CD8-positive, alpha-beta memory T cell (primary cell): Measurements from ENCODE around the gene CIT. TPM values are rescaled to one million over a fixed set of nuclear protein-coding genes. Genes with fewer than 3 reads are reported as not detected.
"Not testable (repeated sequence)": the region's sequence is repeated elsewhere in the genome, so short reads cannot be mapped to it uniquely, and the experiment has no call there.

Experiments used
- CTCF ChIA-PET: fragments of 350-600 bp; sonication (Branson Sonifier 250); formaldehyde crosslinking; loops from one replicate; lab custom pipeline; 2021; ENCODE audit warnings: antibody characterized with exemption; lab: Charles Lee
- POLR2A ChIA-PET: fragments of 350-600 bp; sonication (Branson Sonifier 250); formaldehyde crosslinking; loops from one replicate; lab custom pipeline; 2021; ENCODE audit warnings: antibody characterized with exemption; lab: Charles Lee
- DNase-seq, 5 donors: peaks; one replicate each; pipeline versions ENCODE4 v3.0.0 to v3.0.0-alpha.2; 2020 to 2022; ENCODE audit warnings: mixed read lengths in 1 of 5
- H3K27ac ChIP-seq: one replicate; pipeline ENCODE4 v1.7.0; 2013; ENCODE audit warnings: low read depth, mild to moderate bottlenecking, low read length, moderate library complexity
- H3K27me3 ChIP-seq: 2 replicates; pipeline ENCODE4 v1.7.0; 2013; ENCODE audit warnings: low read length, mild to moderate bottlenecking; ENCODE audit not compliant: insufficient read depth, poor library complexity, severe bottlenecking
- H3K36me3 ChIP-seq: 2 replicates; pipeline ENCODE4 v1.7.0; 2013; ENCODE audit warnings: mild to moderate bottlenecking, low read length, moderate library complexity; ENCODE audit not compliant: insufficient read depth
- H3K4me1 ChIP-seq: 2 replicates; pipeline ENCODE4 v1.7.0; 2013; ENCODE audit warnings: mild to moderate bottlenecking, low read length, moderate library complexity; ENCODE audit not compliant: insufficient read depth
- H3K4me3 ChIP-seq: 2 replicates; pipeline ENCODE4 v1.7.0; 2013; ENCODE audit warnings: mild to moderate bottlenecking, low read length
- H3K9me3 ChIP-seq: 2 replicates; pipeline ENCODE4 v1.7.0; 2013; ENCODE audit warnings: mild to moderate bottlenecking, low read length
- H3K27ac Mint-ChIP-seq, 8 donors: one replicate each; pipeline ENCODE4 v1.8.0; 2020 to 2021; ENCODE audit warnings: mixed read lengths in 8 of 8, mild to moderate bottlenecking in 6 of 8, inconsistent platforms in 3 of 8, moderate library complexity in 3 of 8
- H3K27me3 Mint-ChIP-seq, 2 donors: one replicate each; pipeline ENCODE4 v1.8.0; 2020 to 2021; ENCODE audit warnings: mixed read lengths in 2 of 2, mild to moderate bottlenecking in 1 of 2, moderate library complexity in 1 of 2
- H3K36me3 Mint-ChIP-seq, 3 donors: one replicate each; pipeline ENCODE4 v1.8.0; 2020 to 2021; ENCODE audit warnings: mixed read lengths in 3 of 3, inconsistent platforms in 1 of 3, mild to moderate bottlenecking in 1 of 3
- H3K4me1 Mint-ChIP-seq, 3 donors: one replicate each; pipeline ENCODE4 v1.8.0; 2020 to 2021; ENCODE audit warnings: mixed read lengths in 3 of 3, inconsistent platforms in 1 of 3, mild to moderate bottlenecking in 1 of 3
- H3K4me3 Mint-ChIP-seq, 7 donors: one replicate each; pipeline ENCODE4 v1.8.0; 2020 to 2021; ENCODE audit warnings: mixed read lengths in 7 of 7, mild to moderate bottlenecking in 6 of 7, moderate library complexity in 4 of 7, inconsistent platforms in 2 of 7
- H3K9me3 Mint-ChIP-seq, 5 donors: one replicate each; pipeline ENCODE4 v1.8.0; 2020 to 2022; ENCODE audit warnings: mixed read lengths in 5 of 5, mild to moderate bottlenecking in 3 of 5, moderate library complexity in 2 of 5, inconsistent platforms in 1 of 5
- polyA plus RNA-seq: library from polyadenylated mRNA; unstranded; fragments of 300-500 nt; fragmentation: Illumina TruSeq; gene quantifications from one replicate; pipeline ENCODE4 v1.2.3, GENCODE V29; 2021
- total RNA-seq, 2 experiments: library from RNA; stranded (reverse); gene quantifications; one replicate each; pipeline ENCODE4 v1.2.3, GENCODE V29; 2021

Gene CIT
- total and polyA plus RNA-seq, 3 experiments from 2014 or later, result 0.61 to 19.3 (median 17.6) TPM

- no peak overlapping the region for H3K4me3 Mint-ChIP-seq
- no peaks in the 10 kb centered on the region for H3K27me3 Mint-ChIP-seq
- no peaks in the 10 kb centered on the region for H3K9me3 Mint-ChIP-seq
- Histone ChIP-seq H3K27me3 (no peaks in the 10 kb centered on the region), H3K27ac (no peak overlapping the region), H3K4me1 (no peaks in the 10 kb centered on the region), H3K36me3 (no peaks in the 10 kb centered on the region), H3K4me3 (no peak overlapping the region), H3K9me3 (no peaks in the 10 kb centered on the region)
- POLR2A ChIA-PET, result no interaction called here
- H3K27ac Mint-ChIP-seq, result no peak overlapping the region
- H3K4me1 Mint-ChIP-seq, result no peaks in the 10 kb centered on the region
- peaks cover 0 to 8% (median 0%) of the 10 kb centered on the region in 3 donors for H3K36me3 Mint-ChIP-seq
- CTCF ChIA-PET, result no interaction called here
- DNase-seq, result no peak
Measured at GRCh38 chr12:119712721-119713120, 164.4 kb downstream of the CIT start.

- Mint-ChIP-seq H3K36me3 (peaks cover 0 to 11% (median 0%) of the 10 kb centered on the region in 3 donors), H3K27me3 (no peaks in the 10 kb centered on the region), H3K9me3 (no peaks in the 10 kb centered on the region), H3K4me3 (no peak overlapping the region), H3K27ac (peak overlapping the region in 1 of 8 donors; percentile 61), H3K4me1 (no peaks in the 10 kb centered on the region)
- ChIA-PET CTCF (no interaction called here), POLR2A (no interaction called here)
- no peaks in the 10 kb centered on the region for H3K4me1 ChIP-seq
- no peak for DNase-seq
- no peaks in the 10 kb centered on the region for H3K9me3 ChIP-seq
- H3K27ac ChIP-seq, result no peak overlapping the region
- H3K36me3 ChIP-seq, result no peaks in the 10 kb centered on the region
- no peaks in the 10 kb centered on the region for H3K27me3 ChIP-seq
- no peak overlapping the region for H3K4me3 ChIP-seq
Measured at GRCh38 chr12:119711693-119712092, 165.4 kb downstream of the CIT start.

DNA sequence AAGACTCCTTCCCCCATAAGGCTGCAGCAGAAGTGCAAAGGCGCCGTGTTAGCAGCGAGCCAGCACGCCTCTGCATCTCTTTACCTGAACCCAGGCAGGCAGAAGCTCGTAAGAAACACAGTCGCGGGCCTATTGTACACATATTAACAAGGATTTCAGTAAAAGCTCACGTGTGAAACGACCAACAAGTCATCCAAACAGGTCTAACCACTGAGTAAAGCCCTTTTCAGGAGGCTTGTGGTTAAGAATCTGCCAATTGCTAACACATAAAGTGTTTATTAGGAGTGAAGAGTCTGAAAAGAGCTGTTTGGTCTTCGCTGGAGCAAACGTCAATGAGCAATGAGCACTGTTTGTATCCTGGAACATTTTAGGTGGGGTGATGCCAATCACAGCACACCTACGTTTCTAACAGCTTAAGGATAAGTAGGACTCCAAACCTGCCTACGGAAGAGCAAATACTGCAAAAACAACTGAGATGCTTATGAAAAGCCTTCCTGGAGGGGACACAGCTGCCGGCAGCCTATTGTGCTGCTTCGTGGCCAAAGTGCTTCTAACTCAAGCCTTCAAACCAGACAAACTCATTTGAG lies 166.1 kb downstream of the CIT start:
- no peak overlapping the region for H3K27ac Mint-ChIP-seq
- H3K36me3 Mint-ChIP-seq, result peaks cover 0 to 11% (median 0%) of the 10 kb centered on the region in 3 donors
- no peaks in the 10 kb centered on the region for H3K9me3 Mint-ChIP-seq
- POLR2A ChIA-PET, result no interaction called here
- Histone ChIP-seq H3K27me3 (no peaks in the 10 kb centered on the region), H3K27ac (no peak overlapping the region), H3K36me3 (no peaks in the 10 kb centered on the region), H3K9me3 (no peaks in the 10 kb centered on the region), H3K4me1 (no peaks in the 10 kb centered on the region), H3K4me3 (no peak overlapping the region)
- DNase-seq, result no peak
- no peaks in the 10 kb centered on the region for H3K4me1 Mint-ChIP-seq
- H3K4me3 Mint-ChIP-seq, result no peak overlapping the region
- no peaks in the 10 kb centered on the region for H3K27me3 Mint-ChIP-seq
- CTCF ChIA-PET, result no interaction called here

- H3K36me3 Mint-ChIP-seq, result peaks cover 0 to 11% (median 0%) of the 10 kb centered on the region in 3 donors
- H3K4me1 Mint-ChIP-seq, result no peaks in the 10 kb centered on the region
- H3K27me3 Mint-ChIP-seq, result no peaks in the 10 kb centered on the region
- POLR2A ChIA-PET, result no interaction called here
- H3K4me1 ChIP-seq, result no peaks in the 10 kb centered on the region
- H3K36me3 ChIP-seq, result no peaks in the 10 kb centered on the region
- H3K4me3 Mint-ChIP-seq, result no peak overlapping the region
- CTCF ChIA-PET, result no interaction called here
- no peaks in the 10 kb centered on the region for H3K9me3 ChIP-seq
- no peak overlapping the region for H3K27ac Mint-ChIP-seq
- no peaks in the 10 kb centered on the region for H3K27me3 ChIP-seq
- H3K4me3 ChIP-seq, result no peak overlapping the region
- H3K27ac ChIP-seq, result no peak overlapping the region
- no peaks in the 10 kb centered on the region for H3K9me3 Mint-ChIP-seq
- DNase-seq, result no peak
Measured at GRCh38 chr12:119710374-119710964, 166.7 kb downstream of the CIT start.

GRCh38 chr12:119706427-119706826 lies 170.7 kb downstream of the CIT start:
- H3K36me3 Mint-ChIP-seq, H3K4me1 ChIP-seq, H3K27ac ChIP-seq, H3K36me3 ChIP-seq, H3K9me3 ChIP-seq, H3K27ac Mint-ChIP-seq, POLR2A ChIA-PET, H3K4me3 ChIP-seq, H3K4me3 Mint-ChIP-seq, CTCF ChIA-PET, H3K4me1 Mint-ChIP-seq, H3K27me3 ChIP-seq, H3K27me3 Mint-ChIP-seq, H3K9me3 Mint-ChIP-seq, DNase-seq: not testable (repeated sequence)

GRCh38 chr12:119705182-119705581 lies 171.9 kb downstream of the CIT start:
- H3K9me3 ChIP-seq, result no peaks in the 10 kb centered on the region
- peak overlapping the region in 1 of 8 donors; percentile 54 for H3K27ac Mint-ChIP-seq
- H3K27ac ChIP-seq, result no peak overlapping the region
- no peaks in the 10 kb centered on the region for H3K4me1 Mint-ChIP-seq
- no peak for DNase-seq
- POLR2A ChIA-PET, result no interaction called here
- H3K9me3 Mint-ChIP-seq, result no peaks in the 10 kb centered on the region
- no peak overlapping the region for H3K4me3 Mint-ChIP-seq
- peaks cover 0 to 7% (median 0%) of the 10 kb centered on the region in 3 donors for H3K36me3 Mint-ChIP-seq
- no peaks in the 10 kb centered on the region for H3K27me3 ChIP-seq
- no peak overlapping the region for H3K4me3 ChIP-seq
- H3K27me3 Mint-ChIP-seq, result no peaks in the 10 kb centered on the region
- H3K4me1 ChIP-seq, result no peaks in the 10 kb centered on the region
- CTCF ChIA-PET, result no interaction called here
- no peaks in the 10 kb centered on the region for H3K36me3 ChIP-seq

- H3K36me3 ChIP-seq, result no peaks in the 10 kb centered on the region
- no peaks in the 10 kb centered on the region for H3K27me3 ChIP-seq
- no peaks in the 10 kb centered on the region for H3K4me1 ChIP-seq
- H3K36me3 Mint-ChIP-seq, result peaks cover 0 to 5% (median 0%) of the 10 kb centered on the region in 3 donors
- no peaks in the 10 kb centered on the region for H3K4me1 Mint-ChIP-seq
- ChIA-PET CTCF (no interaction called here), POLR2A (no interaction called here)
- no peaks in the 10 kb centered on the region for H3K9me3 Mint-ChIP-seq
- H3K4me3 Mint-ChIP-seq, result no peak overlapping the region
- H3K27ac Mint-ChIP-seq, result no peak overlapping the region
- H3K27me3 Mint-ChIP-seq, result no peaks in the 10 kb centered on the region
- H3K27ac ChIP-seq, result no peak overlapping the region
- no peaks in the 10 kb centered on the region for H3K9me3 ChIP-seq
- no peak for DNase-seq
- H3K4me3 ChIP-seq, result no peak overlapping the region
Measured at GRCh38 chr12:119704065-119704747, 172.9 kb downstream of the CIT start.

DNA sequence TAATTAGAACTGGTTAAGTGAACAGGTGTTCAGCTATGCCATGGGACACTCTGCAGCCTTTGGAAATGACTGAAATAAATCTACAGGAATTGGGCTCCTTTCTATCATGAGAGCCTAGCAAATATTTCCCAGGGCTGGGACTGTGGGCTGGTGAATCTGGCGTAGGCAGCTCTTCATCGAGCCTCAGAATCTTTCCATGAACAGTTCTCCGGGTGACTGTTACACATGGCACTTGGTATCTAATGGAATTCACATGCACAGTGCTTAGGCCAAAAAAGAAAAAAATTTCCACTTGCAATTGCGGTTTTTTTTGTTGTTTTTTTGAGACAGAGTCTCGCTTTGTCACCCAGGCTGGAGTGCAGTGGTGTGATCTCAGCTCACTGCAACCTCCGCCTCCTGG lies 177.0 kb downstream of the CIT start:
- Histone ChIP-seq H3K4me3 (no peak overlapping the region), H3K36me3 (no peaks in the 10 kb centered on the region), H3K27me3 (no peaks in the 10 kb centered on the region), H3K9me3 (no peaks in the 10 kb centered on the region), H3K27ac (no peak overlapping the region), H3K4me1 (no peaks in the 10 kb centered on the region)
- ChIA-PET CTCF (no interaction called here), POLR2A (no interaction called here)
- Mint-ChIP-seq H3K27ac (peak overlapping the region in 1 of 8 donors; percentile 47), H3K36me3 (no peaks in the 10 kb centered on the region), H3K9me3 (no peaks in the 10 kb centered on the region), H3K4me3 (no peak overlapping the region), H3K4me1 (no peaks in the 10 kb centered on the region), H3K27me3 (no peaks in the 10 kb centered on the region)
- no peak for DNase-seq
